Spleen (tissue), 7 donors: ENCODE results near the gene MAPKBP1.

Experiments used
- POLR2A ChIP-seq, 3 donors: fragments of 450-650 bp; IDR thresholded peaks; one replicate each; pipeline ENCODE4 v1.5.1; 2017; ENCODE audit warnings: antibody characterized with exemption in 3 of 3, mild to moderate bottlenecking in 1 of 3
- TF ChIP-seq, protein P1 (sequence below), 11 experiments: fragments of 200-600 bp in 7 of 11; fragments of 450-650 bp in 4 of 11; sonication (generic) in 4 of 11; IDR thresholded peaks in 8 of 11; conservative IDR thresholded peaks in 3 of 11; 1 replicate in 7 of 11; 2 replicates in 4 of 11; pipeline versions ENCODE4 v1.4.0 to v1.8.0; 2016 to 2021; ENCODE audit warnings: antibody characterized with exemption in 11 of 11, inconsistent platforms in 4 of 11, mild to moderate bottlenecking in 1 of 11
- donor health status: DM: no; HTN: no; CAD: no; lungs with moderate emphysema.
- donor health status: DM: no; HTN: no; CAD: no.
- donor health status: DM: no; HTN: no; CAD: no.

DNA sequence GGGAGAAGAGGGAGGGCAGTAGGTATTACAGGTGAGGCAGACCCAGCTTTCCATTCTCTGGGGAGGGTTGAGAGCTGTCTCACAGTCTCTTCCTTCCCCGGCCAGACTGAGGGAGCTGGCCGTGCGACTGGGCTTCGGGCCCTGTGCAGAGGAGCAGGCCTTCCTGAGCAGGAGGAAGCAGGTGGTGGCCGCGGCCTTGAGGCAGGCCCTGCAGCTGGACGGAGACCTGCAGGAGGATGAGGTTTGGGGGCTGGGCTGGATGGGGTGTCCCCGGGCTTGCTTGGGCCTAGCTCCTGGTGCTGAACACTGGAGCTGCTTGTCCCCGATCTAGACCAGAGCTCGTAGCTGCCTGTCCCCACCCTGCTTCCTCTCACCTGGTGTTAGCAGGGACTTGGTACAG is 69.3 kb downstream of the MAPKBP1 start:
- TF ChIP-seq, protein P1, sequence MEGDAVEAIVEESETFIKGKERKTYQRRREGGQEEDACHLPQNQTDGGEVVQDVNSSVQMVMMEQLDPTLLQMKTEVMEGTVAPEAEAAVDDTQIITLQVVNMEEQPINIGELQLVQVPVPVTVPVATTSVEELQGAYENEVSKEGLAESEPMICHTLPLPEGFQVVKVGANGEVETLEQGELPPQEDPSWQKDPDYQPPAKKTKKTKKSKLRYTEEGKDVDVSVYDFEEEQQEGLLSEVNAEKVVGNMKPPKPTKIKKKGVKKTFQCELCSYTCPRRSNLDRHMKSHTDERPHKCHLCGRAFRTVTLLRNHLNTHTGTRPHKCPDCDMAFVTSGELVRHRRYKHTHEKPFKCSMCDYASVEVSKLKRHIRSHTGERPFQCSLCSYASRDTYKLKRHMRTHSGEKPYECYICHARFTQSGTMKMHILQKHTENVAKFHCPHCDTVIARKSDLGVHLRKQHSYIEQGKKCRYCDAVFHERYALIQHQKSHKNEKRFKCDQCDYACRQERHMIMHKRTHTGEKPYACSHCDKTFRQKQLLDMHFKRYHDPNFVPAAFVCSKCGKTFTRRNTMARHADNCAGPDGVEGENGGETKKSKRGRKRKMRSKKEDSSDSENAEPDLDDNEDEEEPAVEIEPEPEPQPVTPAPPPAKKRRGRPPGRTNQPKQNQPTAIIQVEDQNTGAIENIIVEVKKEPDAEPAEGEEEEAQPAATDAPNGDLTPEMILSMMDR (IDR thresholded peaks at IDR 0.05 in 8 of 11, conservative IDR thresholded peaks at IDR 0.05 in 3 of 11): no peak
- no peak for TF ChIP-seq POLR2A (IDR thresholded peaks at IDR 0.05)
